G401.6 (cell line): ENCODE data around the gene LDAH.

ENCODE experiments used
- FAIRE-seq: peaks from 2 replicates; lab custom pipeline; 2012; peaks lifted over from hg19 to GRCh38; lab: Jason Lieb, UNC

LDAH gene

GRCh38 chr2:20635675-20636584 is 187.0 kb downstream of the LDAH start:
- FAIRE-seq: peak; percentile 89

- no peak for FAIRE-seq
Observed at GRCh38 chr2:20635113-20635510, 187.8 kb downstream of the LDAH start.

GRCh38 chr2:20634507-20635112 is 188.3 kb downstream of the LDAH start:
- no peak for FAIRE-seq
